GM12892 (cell line): ENCODE measurements around the gene DNASE1L3.
"Not testable (repeated sequence)": the region's sequence is repeated elsewhere in the genome, so short reads cannot be mapped to it uniquely, and the experiment has no call there.

Source experiments
- POLR2A ChIP-seq: IDR thresholded peaks from 2 replicates; pipeline ENCODE4 v1.6.1; 2011; ENCODE audit warnings: low read depth, low read length, control low read depth
- POLR2AphosphoS5 ChIP-seq: IDR thresholded peaks from 2 replicates; pipeline ENCODE4 v1.6.1; 2011; ENCODE audit warnings: low read depth, low read length, control low read depth
- TAF1 ChIP-seq: IDR thresholded peaks from 2 replicates; pipeline ENCODE4 v1.6.1; 2011; ENCODE audit warnings: low read depth, mild to moderate bottlenecking, control low read depth, low read length, borderline replicate concordance

DNA sequence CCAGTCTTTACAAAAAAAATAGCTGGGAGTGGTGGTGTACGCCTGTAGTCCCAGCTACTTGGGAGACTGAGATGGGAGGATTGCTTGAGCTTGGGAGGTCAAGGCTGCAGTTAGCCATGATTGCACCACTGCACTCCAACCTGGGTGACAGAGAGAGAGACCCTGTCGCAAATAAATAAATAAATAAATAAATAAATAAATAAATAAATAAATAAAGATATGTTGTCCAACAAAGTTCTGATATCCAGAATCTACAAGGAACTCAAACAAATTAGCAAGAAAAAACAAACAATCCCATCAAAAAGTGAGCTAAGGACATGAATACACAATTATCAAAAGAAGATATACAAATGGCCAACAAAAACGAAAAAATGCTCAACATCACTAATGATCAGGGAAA, 17.2 kb upstream of the DNASE1L3 start:
- TF ChIP-seq POLR2AphosphoS5, POLR2A, TAF1: not testable (repeated sequence)
